ENCODE measurements around the gene GPX4. TPM values are rescaled to one million over a fixed set of nuclear protein-coding genes. Genes with fewer than 3 reads are reported as not detected.

GPX4 gene
- total RNA-seq, 1 experiment from 2014 or later: 355 TPM

- Histone ChIP-seq H3K4me2 (ENCODE audit: insufficient read depth, insufficient read length, low read length) (no peak overlapping the region), H3K23me2 (ENCODE audit: insufficient read length, low read depth, low read length, poor library complexity, severe bottlenecking) (no peaks in the 10 kb centered on the region), H3K4ac (ENCODE audit: low read depth, low read length) (no peak overlapping the region), H3K14ac (ENCODE audit: insufficient read depth, low read length) (no peak overlapping the region), H2BK120ac (ENCODE audit: low read depth, low read length, poor library complexity, severe bottlenecking) (no peak overlapping the region), H2BK5ac (ENCODE audit: insufficient read length, low read length) (no peak overlapping the region), H2BK15ac (ENCODE audit: low read depth, low read length) (no peak overlapping the region), H3K56ac (ENCODE audit: insufficient read length, low read depth, low read length) (no peak overlapping the region), H3K27me3 (ENCODE audit: insufficient read depth, low read length) (no peaks in the 10 kb centered on the region), H3K9me3 (ENCODE audit: control insufficient read depth, low read depth, low read length) (no peaks in the 10 kb centered on the region), H3K27ac (ENCODE audit: insufficient read length, low read depth, low read length) (no peak overlapping the region), H3K4me1 (ENCODE audit: insufficient read depth, low read length) (no peaks in the 10 kb centered on the region; the same call in 1 of the 2 replicates), H3K9ac (ENCODE audit: extremely low read depth, insufficient read length, low read length) (no peak overlapping the region), H3K23ac (ENCODE audit: insufficient read length, low read depth, low read length) (no peak overlapping the region), H3T11ph (ENCODE audit: low read length) (no peak overlapping the region), H4K20me1 (ENCODE audit: control insufficient read depth, insufficient read depth, insufficient read length) (no peaks in the 10 kb centered on the region), H3K79me2 (ENCODE audit: insufficient read depth, low read length) (no peaks in the 10 kb centered on the region; the same call in 1 of the 2 replicates), H2AK5ac (ENCODE audit: insufficient read length, low read length) (no peak overlapping the region), H3K18ac (ENCODE audit: insufficient read length, low read depth, low read length) (no peak overlapping the region), H4K8ac (replicated peaks; ENCODE audit: insufficient read length, low read depth, low read length) (no peak overlapping the region), H4K5ac (ENCODE audit: insufficient read length, low read depth, low read length) (no peak overlapping the region), H2BK12ac (ENCODE audit: insufficient read length, low read depth, low read length) (no peak overlapping the region), H4K91ac (ENCODE audit: insufficient read length, low read depth, low read length) (no peak overlapping the region), H3K79me1 (ENCODE audit: insufficient read depth, low read depth, low read length, poor library complexity, severe bottlenecking) (no peaks in the 10 kb centered on the region), H2AFZ (ENCODE audit: low read length) (no peak overlapping the region), H2BK20ac (ENCODE audit: low read depth, low read length, poor library complexity, severe bottlenecking) (no peak overlapping the region)
- Mint-ChIP-seq H3K27ac (no peak overlapping the region), H3K27me3 (ENCODE audit: low read depth) (no peaks in the 10 kb centered on the region), H3K36me3 (ENCODE audit: insufficient read depth in 1 of 3, low read depth in 3 of 3) (peaks cover 0 to 18% (median 17%) of the 10 kb centered on the region in 3 experiments; a peak in 4 of 7 replicates), H3K4me3 (no peak overlapping the region), H3K4me1 (peaks cover 2 to 4% of the 10 kb centered on the region in 2 experiments; a peak in 1 of 4 replicates), H3K9me3 (no peaks in the 10 kb centered on the region)
- TF ChIP-seq CTCF (conservative IDR thresholded peaks at IDR 0.05): no peak
- DNase-seq: no peak
- no CpG with 5 or more reads among the region's 17 CpGs for WGBS (ENCODE audit: extremely low coverage, insufficient read length, low lambda C conversion rate)
These were observed 24.3 kb downstream of the GPX4 start for GRCh38 chr19:1128106-1128505.
